GM21737 (cell line): ENCODE results near the gene ERH.

Source experiments
- ATAC-seq: cut with Tn5 transposase; IDR thresholded peaks from one replicate; pipeline ENCODE4 v1.9.1; 2021; ENCODE audit warnings: mild to moderate bottlenecking, moderate library complexity; ENCODE audit not compliant: unreplicated experiment

Gene ERH

DNA sequence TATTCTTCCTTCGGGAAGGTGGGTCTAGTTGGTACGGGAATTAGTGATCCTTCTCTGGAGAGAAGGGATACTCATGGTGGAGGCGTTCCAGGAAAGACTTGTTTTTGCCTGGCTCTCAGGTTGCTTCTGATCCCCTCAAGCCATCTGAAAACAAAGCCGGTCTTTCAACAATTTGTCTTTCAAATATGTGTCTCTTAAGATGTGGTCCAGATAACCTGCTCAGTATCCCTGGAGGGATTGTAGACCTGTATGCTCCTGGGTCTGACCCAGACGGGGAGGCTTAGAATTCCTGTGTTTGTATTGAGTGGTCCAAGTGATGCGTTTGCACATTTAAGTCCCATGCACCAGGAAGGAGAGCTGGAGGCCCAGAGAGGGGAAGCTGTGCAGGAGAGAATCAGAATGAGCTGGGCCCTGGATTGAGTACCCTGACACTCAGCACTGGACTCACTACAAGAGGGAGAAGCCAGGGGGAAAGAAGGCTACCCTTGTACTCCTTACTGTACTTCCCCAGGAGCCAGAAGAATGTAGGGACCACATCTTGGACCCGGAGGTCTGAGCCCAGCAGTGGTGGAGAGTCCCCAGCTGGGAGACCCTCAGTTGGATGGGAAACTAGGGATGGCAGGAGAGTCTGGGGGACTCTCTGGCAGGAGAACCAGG is 40.4 kb downstream of the ERH start:
- ATAC-seq, result no peak

DNA sequence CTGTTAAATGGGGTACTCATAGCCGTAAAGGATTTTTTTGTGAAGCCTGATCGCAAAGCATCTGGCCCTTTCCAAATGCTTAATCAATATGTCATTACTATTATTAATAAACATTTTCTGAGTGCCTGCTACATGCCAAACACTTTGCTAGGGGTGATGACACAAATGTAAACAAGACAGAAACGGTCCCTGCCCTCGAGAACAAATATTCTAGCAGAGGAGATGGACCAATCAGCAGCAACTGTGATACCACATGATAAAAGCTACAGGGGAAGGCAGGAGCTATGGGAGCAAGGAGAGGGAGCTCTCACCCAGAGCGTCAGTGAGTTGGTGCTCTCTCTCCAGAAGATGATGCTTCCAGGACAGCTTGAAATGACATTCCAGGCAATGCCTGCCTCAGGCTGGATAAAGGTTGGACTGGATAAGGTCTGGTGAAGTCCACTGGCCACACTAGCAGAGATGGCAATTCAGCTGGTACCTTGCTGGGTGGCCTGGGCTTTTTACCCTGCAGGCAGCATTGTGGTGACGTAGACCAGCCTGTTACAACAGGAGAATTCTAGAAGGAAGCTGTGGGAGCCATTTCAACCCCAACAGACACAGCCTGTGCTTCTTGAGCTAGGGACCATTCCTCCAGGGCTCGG is 41.1 kb downstream of the ERH start:
- no peak for ATAC-seq

DNA sequence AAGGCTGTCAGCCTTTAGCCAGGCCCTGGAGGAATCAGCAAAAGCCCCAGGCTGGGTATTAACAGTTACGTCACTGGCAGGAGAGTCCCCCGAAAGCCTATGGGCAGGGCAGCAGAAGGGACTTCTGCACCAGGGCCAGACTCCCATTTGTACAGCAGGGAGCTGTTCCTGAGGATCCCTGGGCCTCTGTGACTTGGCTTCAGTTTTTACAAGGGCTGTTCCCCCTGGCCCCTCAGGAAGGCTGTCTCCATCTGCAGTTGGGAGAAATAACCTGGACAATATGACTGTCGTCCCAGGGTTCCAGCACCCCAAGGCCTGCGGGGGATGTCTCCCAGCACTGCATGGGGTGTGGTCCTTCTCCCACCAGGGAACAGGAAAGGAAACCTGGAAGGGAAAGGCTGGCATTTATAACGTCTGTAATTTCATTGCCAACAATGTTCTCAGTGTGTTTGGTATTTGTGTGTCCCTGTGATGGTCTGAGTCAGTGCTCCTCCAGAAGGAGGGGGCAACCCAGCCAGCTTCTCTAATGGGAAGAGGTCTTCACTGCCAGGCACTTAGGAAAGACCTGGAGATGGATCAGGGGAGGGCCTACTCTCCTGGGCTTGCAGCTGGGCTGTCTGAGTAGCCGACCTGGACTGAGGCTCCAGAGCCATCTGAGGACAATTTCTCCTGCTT is 42.4 kb downstream of the ERH start:
- ATAC-seq, result no peak

DNA sequence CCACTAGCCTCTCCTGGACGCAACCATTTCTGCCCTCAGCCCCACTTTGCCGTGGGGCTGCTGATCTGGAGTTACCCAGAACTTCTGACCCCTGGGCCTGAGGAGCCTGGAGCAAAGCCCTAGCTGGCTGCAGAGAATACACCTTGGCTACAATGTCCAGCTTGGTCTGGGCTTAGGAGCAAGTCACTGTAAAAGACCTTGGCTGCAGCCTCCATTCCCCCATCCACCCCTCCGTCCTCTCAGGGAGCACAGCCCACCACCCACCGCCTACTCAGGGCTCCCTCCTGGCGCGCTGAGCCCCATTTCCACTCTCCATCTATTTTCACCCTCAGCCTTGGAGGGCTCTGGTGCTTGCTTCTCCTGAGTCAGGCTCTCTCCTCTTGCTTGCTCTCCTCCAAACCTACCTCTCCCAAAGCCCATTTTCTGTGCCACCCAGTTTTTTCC is 42.9 kb downstream of the ERH start:
- no peak for ATAC-seq

DNA sequence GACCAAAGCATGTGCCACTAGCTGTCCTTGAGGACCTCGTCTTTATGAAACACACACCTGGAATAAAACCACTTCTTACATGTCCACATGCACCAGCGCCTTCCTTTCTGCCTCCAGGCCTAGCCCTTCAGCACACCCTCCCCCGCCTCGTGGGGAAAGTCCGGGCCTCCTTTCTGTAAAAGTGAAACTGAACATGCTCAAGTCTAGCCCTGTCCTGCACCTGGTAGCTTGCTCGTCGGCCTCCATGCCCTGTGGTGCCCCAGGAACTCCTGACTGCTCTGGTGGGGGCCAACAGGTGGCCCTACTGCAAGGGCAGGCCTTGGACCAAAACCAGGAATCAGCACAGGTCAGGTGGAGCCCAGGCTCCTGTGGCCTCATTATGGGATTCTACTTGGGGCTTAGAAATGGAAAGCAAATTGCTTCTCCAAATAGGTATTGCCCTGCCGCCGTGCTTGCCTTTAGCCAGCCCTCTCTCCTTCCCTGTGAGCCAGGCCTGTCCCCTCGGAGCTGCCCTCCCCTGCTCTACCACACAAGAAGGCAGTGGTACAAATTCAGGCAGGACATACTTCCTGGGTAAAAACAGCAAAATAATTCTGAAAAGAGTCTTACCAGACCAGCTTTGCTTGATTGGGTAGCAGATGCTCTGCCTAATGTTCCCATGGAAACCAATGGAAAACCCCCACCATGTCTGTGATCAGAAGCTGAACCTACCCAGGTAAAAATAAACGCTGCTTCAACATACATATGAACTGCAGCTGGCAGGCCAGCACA is 43.5 kb downstream of the ERH start:
- peak; percentile 79 for ATAC-seq

DNA sequence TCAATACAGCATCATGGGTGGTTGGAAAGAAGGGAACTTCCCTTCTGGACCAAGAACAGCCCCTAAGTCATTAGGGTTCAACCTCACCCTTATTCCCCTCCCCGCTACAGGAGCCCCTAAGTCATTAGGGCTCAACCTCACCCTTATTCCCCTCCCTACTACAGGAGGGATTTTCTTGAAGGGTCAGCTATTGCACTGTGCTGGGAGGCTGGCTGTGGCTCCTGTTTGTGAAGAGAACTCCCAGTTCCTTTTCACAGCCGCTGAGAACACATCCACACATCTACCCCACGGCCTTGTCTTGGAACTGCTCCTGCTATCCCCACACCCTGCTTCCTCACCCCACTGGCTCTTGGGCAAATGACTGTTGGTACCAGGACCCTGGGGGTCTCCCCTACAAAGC is 44.9 kb downstream of the ERH start:
- ATAC-seq, result no peak

DNA sequence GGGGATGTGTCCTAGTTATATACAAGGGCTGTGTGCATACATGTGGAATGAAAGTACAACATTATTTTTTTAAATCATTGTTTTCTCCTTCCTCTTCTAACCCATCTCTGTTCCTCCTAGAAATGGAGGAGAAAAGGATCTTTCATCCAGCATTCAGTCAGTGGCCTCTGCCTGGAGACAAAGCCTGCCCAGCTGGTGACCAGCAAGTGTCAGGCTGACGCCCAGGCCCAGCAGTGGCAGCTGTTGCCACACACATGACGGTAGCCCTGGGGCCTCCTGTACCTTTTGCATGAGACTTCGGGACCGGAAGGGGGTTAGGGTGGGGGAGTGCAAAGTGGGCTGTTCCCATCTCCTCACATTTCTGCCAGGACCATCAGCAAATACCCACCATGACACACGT is 46.2 kb downstream of the ERH start:
- ATAC-seq, result no peak

DNA sequence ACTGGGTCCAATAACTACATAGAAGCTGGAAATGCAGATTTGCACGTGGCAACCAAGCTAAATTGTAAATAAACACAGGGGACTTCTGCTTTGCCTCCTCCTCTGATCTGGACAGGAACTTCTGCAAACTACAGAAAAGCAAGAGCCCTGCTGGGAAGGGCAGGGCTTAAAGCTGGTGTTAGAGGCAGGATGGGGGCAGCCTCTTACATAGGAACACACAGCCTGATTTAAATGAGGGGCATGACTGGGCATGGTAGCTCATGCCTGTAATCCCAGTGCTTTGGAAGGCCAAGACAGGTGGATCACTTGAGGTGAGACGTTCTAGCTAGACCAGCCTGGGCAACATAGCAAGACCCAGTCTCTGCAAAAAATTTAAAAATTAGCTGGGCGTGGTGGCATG is 46.7 kb downstream of the ERH start:
- ATAC-seq, result no peak

DNA sequence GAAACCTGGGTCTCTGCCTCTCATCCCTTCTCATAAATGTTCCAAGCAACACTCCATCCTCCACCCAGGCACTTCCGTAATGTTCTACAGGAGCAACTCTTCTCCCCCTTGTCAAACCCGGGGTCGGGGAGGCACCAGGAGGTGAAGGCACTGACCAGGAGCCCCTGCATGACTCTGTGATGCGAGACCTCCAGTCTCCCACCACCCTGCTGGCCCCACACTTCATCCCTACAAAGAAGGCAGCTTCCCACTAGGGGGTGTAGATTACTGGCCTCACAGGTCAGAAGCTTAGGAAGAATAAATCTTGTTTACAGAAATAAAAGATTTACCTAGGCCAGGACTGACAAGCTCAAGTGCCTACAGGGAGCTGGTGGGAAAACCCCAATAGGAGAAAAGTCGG is 47.2 kb downstream of the ERH start:
- no peak for ATAC-seq

DNA sequence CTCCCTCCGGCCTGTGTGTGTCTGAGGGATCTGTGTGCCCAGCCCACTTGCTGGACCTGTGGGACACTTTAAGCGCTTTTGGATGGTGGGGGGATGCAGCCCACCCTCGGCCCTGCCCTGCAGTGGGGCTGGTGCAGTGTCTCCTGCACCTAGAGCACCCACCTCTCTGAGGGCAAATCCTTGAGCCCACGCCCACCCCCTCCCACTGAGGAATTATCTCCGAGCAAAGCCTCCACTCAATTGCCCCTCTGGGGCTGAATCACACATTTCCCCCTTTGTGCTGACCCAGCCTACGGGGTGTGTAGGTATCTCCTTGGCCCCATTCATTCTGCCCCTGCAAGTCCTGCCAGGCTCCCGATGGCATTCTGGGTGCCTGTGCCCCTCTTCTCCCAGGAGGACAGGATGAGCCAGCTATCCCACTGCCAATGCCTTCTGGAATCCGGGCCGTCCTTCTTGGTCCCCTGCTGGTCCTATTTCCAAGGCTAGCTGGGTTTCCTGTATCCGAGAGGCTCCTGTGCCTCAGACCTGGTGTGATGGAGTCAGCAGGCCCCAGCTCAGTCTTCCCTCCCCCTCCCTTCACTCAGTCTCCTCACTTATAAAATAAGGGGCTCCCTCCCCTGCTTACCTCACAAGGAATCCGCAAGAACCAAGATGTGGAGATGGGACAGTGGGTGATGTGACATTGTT is 48.9 kb downstream of the ERH start:
- ATAC-seq, result no peak

DNA sequence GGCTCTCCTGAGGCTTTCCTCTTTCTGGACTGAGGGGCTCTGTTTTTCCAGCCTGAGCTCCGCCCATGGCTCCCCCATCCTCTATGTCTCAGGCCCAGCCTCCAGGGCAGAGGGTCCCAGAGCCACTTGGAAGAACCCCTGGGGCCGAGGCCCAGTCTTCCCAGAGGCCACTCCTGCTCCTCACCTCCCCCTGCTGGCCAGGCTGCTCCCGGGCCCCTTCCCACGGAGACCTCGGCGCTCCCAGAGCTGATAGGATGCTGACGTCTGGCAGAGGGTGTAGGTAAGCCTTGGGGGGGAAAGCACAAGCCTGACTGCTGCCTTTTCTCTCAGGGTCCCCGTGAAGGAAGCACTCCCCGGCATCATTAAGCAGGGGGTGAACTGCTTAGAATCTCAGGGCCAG is 51.4 kb downstream of the ERH start:
- no peak for ATAC-seq

DNA sequence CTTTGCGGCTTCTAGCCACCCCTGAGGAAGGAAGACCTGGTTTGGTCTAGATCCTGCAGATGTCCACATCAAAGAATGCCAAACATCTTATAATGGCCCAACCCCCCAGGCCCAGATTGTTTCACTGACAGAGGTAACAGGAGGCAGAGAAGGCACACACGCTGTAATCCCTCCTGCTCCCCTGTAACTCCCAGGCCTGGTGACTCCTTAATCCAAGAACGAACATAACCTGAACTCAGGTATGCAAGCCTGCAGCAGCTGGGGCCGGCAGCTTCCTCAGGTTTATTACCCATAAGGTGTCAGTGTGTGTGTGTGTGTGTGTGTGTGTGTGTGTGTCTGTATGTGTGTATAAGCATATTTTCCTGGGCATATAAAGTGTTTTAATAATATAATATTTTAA is 52.7 kb downstream of the ERH start:
- no peak for ATAC-seq

DNA sequence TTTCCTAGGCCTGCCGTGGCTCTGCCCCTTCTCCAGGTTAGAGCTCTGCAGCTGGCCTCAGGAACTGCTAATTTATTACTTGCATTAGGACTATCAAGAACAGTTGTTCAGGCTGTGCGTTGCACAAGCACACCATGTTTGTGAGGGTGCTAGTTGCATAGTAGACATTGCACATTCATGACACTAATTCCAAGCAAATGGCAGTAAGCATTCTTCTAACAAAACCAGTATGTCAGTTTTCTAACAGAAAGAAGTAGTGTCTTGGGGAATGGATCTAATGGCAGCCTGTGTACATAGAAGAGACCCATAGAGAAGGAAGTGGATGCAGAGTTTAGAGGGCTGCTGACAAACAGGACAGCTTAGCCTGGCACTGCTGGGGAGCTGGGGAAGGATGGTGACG is 53.9 kb downstream of the ERH start:
- ATAC-seq, result no peak

DNA sequence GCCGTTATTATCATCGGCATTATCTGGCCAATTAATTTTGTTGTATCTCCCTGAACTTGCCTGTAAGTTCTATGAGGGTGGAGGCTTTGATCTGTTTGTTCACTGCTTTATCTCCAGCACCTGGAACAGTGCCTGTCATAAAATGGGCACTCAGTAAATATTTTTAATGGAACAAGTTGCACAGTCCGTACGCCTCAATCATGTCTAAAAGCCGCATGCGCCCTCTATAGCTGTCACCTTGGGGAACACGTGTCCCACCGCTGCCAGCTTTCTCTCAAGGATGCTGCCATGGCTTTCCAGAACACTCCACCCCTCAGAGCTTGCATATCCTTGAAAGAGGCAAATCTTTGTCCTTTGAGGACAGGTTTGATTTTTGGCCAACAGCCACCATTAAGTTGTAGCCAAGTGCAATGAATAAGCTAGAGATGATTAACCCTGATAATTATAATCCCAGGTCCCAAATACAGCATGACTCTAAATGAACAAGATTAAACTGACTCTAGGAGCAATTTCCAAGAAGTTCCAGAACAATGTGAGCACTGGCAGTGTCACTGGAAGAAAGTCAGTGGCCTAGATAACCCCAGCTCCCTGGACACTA is 55.1 kb downstream of the ERH start:
- no peak for ATAC-seq

DNA sequence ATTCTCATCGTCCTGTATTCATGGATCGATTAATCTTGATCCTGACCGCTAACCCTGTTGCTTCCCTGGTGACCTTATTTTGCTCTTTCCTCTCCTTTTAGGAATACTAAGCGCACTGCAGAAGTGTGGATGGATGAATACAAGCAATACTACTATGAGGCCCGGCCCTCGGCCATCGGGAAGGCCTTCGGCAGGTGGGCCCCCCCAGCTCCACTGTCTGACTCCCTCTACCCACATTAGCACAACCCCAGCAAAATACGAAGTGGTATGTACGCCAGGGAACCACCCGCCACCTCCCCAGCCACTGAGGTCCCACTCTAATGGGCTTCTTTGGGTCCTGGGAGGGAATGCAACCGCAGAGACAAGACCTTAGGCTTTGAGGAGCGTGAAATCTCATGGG is 58.7 kb downstream of the ERH start:
- no peak for ATAC-seq

DNA sequence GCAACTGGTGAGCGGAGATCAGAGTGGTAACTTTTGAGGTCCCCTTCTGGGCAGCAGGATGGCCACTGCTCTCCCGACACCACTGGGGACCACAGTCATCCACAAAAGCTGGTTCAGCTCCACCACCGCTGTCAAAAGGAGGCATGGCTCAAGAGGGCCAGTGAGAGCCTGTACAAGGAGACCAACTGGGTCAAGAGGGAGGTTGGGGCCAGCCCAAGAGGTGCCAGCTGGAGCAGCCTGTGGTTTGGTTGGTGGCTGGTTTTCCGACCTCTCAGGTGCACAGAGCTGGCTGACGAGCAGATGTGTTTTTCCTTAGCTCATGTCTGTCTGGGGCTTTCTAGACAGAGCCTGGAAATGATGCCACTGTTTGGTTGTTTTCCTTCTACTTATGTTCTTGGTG is 60.1 kb downstream of the ERH start:
- no peak for ATAC-seq

DNA sequence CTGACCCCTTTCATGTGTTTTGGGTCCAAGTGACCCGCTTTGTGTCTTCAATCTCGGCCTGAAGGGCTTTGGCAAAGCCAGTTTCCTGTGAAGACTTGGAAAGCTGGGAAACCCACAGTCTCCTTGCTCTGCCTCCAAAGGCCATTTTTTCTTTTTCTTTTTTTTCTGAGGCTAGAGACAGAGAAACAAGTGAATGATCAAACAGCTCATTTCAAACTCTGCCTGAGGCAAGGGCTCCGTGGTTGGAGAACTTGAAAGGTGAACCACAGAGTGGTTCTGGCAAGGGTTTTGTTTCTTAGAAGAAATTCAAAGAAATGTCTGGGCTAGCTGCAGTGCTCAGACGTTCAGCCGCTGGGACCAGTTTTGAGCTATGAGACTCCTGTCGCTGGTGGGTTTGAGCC is 62.7 kb downstream of the ERH start:
- no peak for ATAC-seq

DNA sequence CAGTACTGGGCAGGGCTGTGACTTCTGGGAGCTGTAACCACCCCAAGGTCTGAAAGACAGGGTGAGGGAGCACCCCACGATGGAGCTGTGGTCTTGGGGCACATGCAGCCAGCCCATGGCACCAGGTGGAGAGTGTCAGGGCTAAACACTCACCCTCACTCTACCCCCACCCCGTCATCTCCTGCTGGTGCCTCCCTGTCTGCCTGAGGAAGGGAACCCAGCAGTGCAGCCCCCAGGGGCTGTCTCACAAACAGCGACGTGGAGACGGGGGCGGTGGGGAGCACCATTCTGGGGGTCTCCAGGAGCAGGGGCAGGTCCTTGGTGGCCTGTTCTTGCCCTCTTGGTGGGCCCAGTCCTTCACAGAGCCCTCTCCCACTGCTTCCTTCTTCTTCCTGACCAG is 63.5 kb downstream of the ERH start:
- ATAC-seq, result no peak

DNA sequence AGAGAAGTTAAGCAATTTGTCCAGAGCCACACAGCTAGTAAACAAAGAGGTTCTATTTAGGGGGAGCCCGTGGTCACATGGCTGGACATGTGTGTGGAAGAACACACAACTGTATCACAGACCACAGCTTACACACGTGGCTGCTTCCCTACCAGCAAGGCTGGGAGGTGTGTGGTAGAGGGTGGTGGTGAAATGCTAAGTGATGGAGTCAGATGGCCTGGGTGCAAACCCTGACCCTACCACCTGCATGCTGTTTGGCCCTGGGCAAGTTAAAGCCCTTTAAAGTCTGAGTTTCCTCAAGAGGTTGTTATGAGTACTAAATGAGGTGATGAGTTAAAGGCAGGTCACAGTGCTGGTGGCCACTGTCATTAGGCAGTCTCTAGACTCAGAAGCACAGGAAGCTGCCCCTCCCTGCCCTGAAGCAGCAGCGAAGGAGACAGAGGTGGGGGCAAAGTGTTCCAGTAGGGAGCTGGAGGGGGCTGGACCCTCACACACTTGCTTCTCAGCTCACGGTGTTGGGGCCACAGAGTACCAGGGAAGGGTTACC is 64.2 kb downstream of the ERH start:
- ATAC-seq, result no peak

DNA sequence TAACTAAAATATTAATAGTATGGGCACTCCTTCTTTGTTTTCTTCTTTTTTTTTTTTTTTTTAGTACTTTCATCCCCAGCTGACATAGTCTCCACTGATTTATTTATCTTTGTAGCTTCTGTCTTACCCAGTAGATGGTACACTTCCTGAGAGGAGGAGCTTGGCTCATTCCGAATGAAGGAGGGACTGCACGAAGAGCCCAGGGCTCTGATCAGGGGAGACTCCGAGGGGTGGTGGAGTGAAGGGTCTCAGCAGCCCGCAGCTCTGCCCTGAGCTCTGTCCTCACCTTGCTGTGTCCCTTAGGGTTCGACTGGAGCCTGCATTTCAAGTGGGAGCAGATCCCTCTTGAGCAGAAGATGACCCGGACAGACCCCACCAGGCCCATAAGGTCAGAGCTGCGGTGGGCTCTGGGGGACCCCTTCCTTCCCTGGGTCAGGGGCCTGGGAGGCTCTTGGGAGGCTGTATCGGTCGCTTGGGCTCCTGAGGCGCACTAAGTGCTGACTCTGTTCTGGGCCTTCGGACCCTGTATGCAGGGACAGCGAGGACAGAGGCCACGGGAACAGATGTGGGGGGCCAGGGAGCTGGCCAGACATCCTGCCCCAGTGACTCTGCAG is 65.2 kb downstream of the ERH start:
- ATAC-seq, result no peak
